GM23338 (cell line): ENCODE measurements around the gene NEK2. TPM values are rescaled to one million over a fixed set of nuclear protein-coding genes. Genes with fewer than 3 reads are reported as not detected.

Experiments used
- ATAC-seq: fragments of 200-7000 bp; cut with Tn5 transposase; 3 replicates; pipeline ENCODE4 v1.9.1; 2020
- DNase-seq: peaks from one replicate; pipeline ENCODE4 v3.0.0-alpha.2; 2015; ENCODE audit warnings: low spot score
- H2AFZ ChIP-seq: fragments of 200-600 bp; sonication (generic); 2 replicates; pipeline ENCODE4 v1.8.0; 2016; ENCODE audit warnings: antibody characterized with exemption, mild to moderate bottlenecking, moderate library complexity
- H3F3A ChIP-seq: fragments of 200-600 bp; sonication (generic); replicated peaks from 2 replicates; pipeline ENCODE4 v1.8.0; 2017; ENCODE audit warnings: antibody characterized with exemption, mixed run types, low read depth
- H3K27ac ChIP-seq: fragments of 200-600 bp; sonication (generic); 2 replicates; pipeline ENCODE4 v1.6.1; 2016; ENCODE audit warnings: low read depth
- H3K27me3 ChIP-seq: fragments of 200-600 bp; sonication (generic); 2 replicates; pipeline ENCODE4 v1.8.0; 2016; ENCODE audit warnings: mild to moderate bottlenecking, mixed run types, moderate library complexity; ENCODE audit not compliant: insufficient read depth
- H3K36me3 ChIP-seq: fragments of 200-600 bp; sonication (generic); 2 replicates; pipeline ENCODE4 v1.8.0; 2016; ENCODE audit warnings: mild to moderate bottlenecking; ENCODE audit not compliant: insufficient read depth
- H3K4me1 ChIP-seq: fragments of 200-600 bp; sonication (generic); 2 replicates; pipeline ENCODE4 v1.8.0; 2016; ENCODE audit warnings: mild to moderate bottlenecking, moderate library complexity; ENCODE audit not compliant: insufficient read depth
- H3K4me2 ChIP-seq: fragments of 200-600 bp; sonication (generic); 2 replicates; pipeline ENCODE4 v1.7.1; 2017; ENCODE audit warnings: mixed run types
- H3K4me3 ChIP-seq: fragments of 200-600 bp; sonication (generic); 2 replicates; pipeline ENCODE4 v1.6.1; 2016; ENCODE audit warnings: mixed run types
- H3K79me2 ChIP-seq: fragments of 200-600 bp; sonication (generic); replicated peaks from 2 replicates; pipeline ENCODE4 v1.8.0; 2017; ENCODE audit warnings: mild to moderate bottlenecking; ENCODE audit not compliant: insufficient read depth
- H3K9me2 ChIP-seq: fragments of 200-600 bp; sonication (generic); 2 replicates; pipeline ENCODE4 v1.8.0; 2017; ENCODE audit not compliant: insufficient read depth
- H4K20me1 ChIP-seq: fragments of 200-600 bp; sonication (generic); replicated peaks from 2 replicates; pipeline ENCODE4 v1.8.0; 2017; ENCODE audit warnings: mild to moderate bottlenecking; ENCODE audit not compliant: insufficient read depth
- H3K27ac Mint-ChIP-seq: 2 replicates; pipeline ENCODE4 v1.8.0; 2020; ENCODE audit warnings: inconsistent platforms, mild to moderate bottlenecking, moderate library complexity, mixed read lengths
- H3K27me3 Mint-ChIP-seq: 3 replicates; pipeline ENCODE4 v1.8.0; 2022; ENCODE audit warnings: low read depth, mild to moderate bottlenecking, moderate library complexity, mixed read lengths, inconsistent platforms; ENCODE audit not compliant: insufficient read depth, poor library complexity
- H3K36me3 Mint-ChIP-seq: 3 replicates; pipeline ENCODE4 v1.8.0; 2021; ENCODE audit warnings: low read depth, mild to moderate bottlenecking, inconsistent platforms, moderate library complexity, mixed read lengths
- H3K4me1 Mint-ChIP-seq: 3 replicates; pipeline ENCODE4 v1.8.0; 2020; ENCODE audit warnings: mild to moderate bottlenecking, inconsistent platforms, mixed read lengths
- H3K4me3 Mint-ChIP-seq: 3 replicates; pipeline ENCODE4 v1.8.0; 2021; ENCODE audit warnings: moderate library complexity, mild to moderate bottlenecking, inconsistent platforms, mixed read lengths
- H3K9me3 Mint-ChIP-seq: 3 replicates; pipeline ENCODE4 v1.8.0; 2020; ENCODE audit warnings: moderate library complexity, mild to moderate bottlenecking, inconsistent platforms, mixed read lengths
- CREB1 ChIP-seq: fragments of 250-450 bp; sonication (Bioruptor Pico); IDR thresholded peaks from 2 replicates; pipeline ENCODE4 v1.5.0; 2020; ENCODE audit warnings: low read depth, mild to moderate bottlenecking, moderate library complexity
- EZH2phosphoT487 ChIP-seq: fragments of 200-600 bp; sonication (generic); IDR thresholded peaks from one replicate; pipeline ENCODE4 v1.8.1; 2018; ENCODE audit warnings: antibody characterized with exemption; ENCODE audit not compliant: unreplicated experiment
- JUNB ChIP-seq: IDR thresholded peaks from one replicate; pipeline ENCODE4 v1.6.1; 2016; ENCODE audit warnings: antibody characterized with exemption; ENCODE audit not compliant: unreplicated experiment
- NANOG ChIP-seq: IDR thresholded peaks from 2 replicates; pipeline ENCODE4 v1.6.1; 2016; ENCODE audit warnings: antibody characterized with exemption, borderline replicate concordance
- POLR2AphosphoS5 ChIP-seq: IDR thresholded peaks from 2 replicates; pipeline ENCODE4 v1.6.1; 2016; ENCODE audit warnings: antibody characterized with exemption, low read depth
- ZNF114 ChIP-seq: fragments of 250-450 bp; sonication (Bioruptor Pico); IDR thresholded peaks from 2 replicates; pipeline ENCODE4 v1.5.0; 2020; ENCODE audit warnings: mild to moderate bottlenecking, moderate library complexity
- ZNF462 ChIP-seq: fragments of 250-450 bp; sonication (Bioruptor Pico); IDR thresholded peaks from 2 replicates; pipeline ENCODE4 v1.5.0; 2020; ENCODE audit warnings: mild to moderate bottlenecking, moderate library complexity
- polyA plus RNA-seq: library from polyadenylated mRNA; unstranded; fragments of >200 nt; fragmentation: Nextera tagmentation; extraction: Ambion mirVana; gene quantifications from 2 replicates; pipeline ENCODE4 v1.2.1, GENCODE V29; 2016
- total RNA-seq: library from RNA; depleted of rRNA; stranded (reverse); fragments of >200 nt; shearing (Covaris generic); gene quantifications from 2 replicates; pipeline ENCODE4 v1.2.3, GENCODE V29; 2014
- TF ChIP-seq, protein P1 (sequence below): IDR thresholded peaks from 2 replicates; pipeline ENCODE4 v1.6.1; 2016; ENCODE audit warnings: antibody characterized with exemption

The NEK2 gene
- total and polyA plus RNA-seq, 2 experiments from 2014 or later: 17.0 to 24.9 TPM

DNA sequence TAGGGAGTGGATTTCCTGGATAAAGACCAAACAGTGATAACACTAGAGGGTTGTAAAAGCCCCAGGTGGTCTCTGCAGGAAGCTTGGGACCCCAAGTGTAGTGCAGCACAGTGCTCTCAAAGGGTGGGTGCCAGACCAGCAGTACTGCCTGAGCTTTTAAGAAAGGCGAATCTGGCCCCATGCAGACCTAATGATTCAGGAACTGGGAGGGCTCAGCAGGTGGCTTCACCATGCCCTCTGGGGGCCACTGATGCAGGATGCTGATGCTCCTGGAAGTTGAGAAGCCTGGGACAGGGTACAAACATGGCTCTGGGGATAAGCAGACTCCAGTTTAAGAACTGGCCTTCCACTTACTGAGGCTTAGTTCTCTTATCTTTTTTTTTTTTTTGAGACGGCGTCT, 29.1 kb upstream of the NEK2 start:
- Histone ChIP-seq H3K4me1 (no peaks in the 10 kb centered on the region), H2AFZ (no peak overlapping the region), H3K9me2 (no peaks in the 10 kb centered on the region), H3K36me3 (no peaks in the 10 kb centered on the region), H3F3A (no peaks in the 10 kb centered on the region), H3K4me2 (no peak overlapping the region), H3K4me3 (no peak overlapping the region), H4K20me1 (no peaks in the 10 kb centered on the region), H3K27me3 (peaks cover 9% of the 10 kb centered on the region), H3K27ac (no peak overlapping the region), H3K79me2 (no peaks in the 10 kb centered on the region)
- Mint-ChIP-seq H3K4me3 (no peak overlapping the region), H3K27ac (no peak overlapping the region), H3K9me3 (no peaks in the 10 kb centered on the region), H3K36me3 (no peaks in the 10 kb centered on the region), H3K4me1 (peaks cover 6% of the 10 kb centered on the region; the same call in 2 of the 3 replicates), H3K27me3 (peaks cover 11% of the 10 kb centered on the region)
- DNase-seq (no peak), ATAC-seq (no peak; the same call in 2 of the 3 replicates)
- TF ChIP-seq ZNF462 (no peak), EZH2phosphoT487 (no peak), NANOG (no peak), POLR2AphosphoS5 (no peak), ZNF114 (no peak), CREB1 (no peak), JUNB (no peak)
- TF ChIP-seq, protein P1, sequence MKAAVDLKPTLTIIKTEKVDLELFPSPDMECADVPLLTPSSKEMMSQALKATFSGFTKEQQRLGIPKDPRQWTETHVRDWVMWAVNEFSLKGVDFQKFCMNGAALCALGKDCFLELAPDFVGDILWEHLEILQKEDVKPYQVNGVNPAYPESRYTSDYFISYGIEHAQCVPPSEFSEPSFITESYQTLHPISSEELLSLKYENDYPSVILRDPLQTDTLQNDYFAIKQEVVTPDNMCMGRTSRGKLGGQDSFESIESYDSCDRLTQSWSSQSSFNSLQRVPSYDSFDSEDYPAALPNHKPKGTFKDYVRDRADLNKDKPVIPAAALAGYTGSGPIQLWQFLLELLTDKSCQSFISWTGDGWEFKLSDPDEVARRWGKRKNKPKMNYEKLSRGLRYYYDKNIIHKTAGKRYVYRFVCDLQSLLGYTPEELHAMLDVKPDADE: no peak
